ENCODE measurements around the gene YTHDF1.

The YTHDF1 gene

GRCh38 chr20:63176034-63176426 is 39.9 kb downstream of the YTHDF1 start:
- H4K20me1 ChIP-seq (ENCODE audit: insufficient read depth, low read length), result no peaks in the 10 kb centered on the region
- H3K27me3 ChIP-seq (ENCODE audit: insufficient read depth, low read length), result 0 out of 2 replicates have a peak, but pooled peaks cover 7% of the 10 kb centered on the region
- H3K9ac ChIP-seq (ENCODE audit: low read length), result no peak overlapping the region
- H3K4me1 ChIP-seq (ENCODE audit: insufficient read depth, low read length, severe bottlenecking), result no peaks in the 10 kb centered on the region
- H3K9me2 ChIP-seq (ENCODE audit: low read depth, low read length), result no peaks in the 10 kb centered on the region
- no peak overlapping the region for H3K4me2 ChIP-seq (ENCODE audit: low read length)
- H3F3A ChIP-seq (ENCODE audit: insufficient read depth, low read length), result no peaks in the 10 kb centered on the region
- H3K27ac ChIP-seq (ENCODE audit: low read depth, low read length, poor library complexity, severe bottlenecking), result no peak overlapping the region
- H3K79me2 ChIP-seq (ENCODE audit: insufficient read depth, low read length), result no peaks in the 10 kb centered on the region
- no peaks in the 10 kb centered on the region for H3K36me3 ChIP-seq (ENCODE audit: insufficient read depth, low read length)
- no peak overlapping the region for H3K4me3 ChIP-seq (ENCODE audit: low read depth, low read length, poor library complexity, severe bottlenecking)
- no peak overlapping the region for H2AFZ ChIP-seq (ENCODE audit: low read length)
- no peak for TF ChIP-seq EZH2 (IDR thresholded peaks at IDR 0.05; ENCODE audit: borderline replicate concordance, low read length)
- no peak for TF ChIP-seq CTCF (IDR thresholded peaks at IDR 0.05; ENCODE audit: low read length)
- H3K9me3 ChIP-seq (ENCODE audit: low read length), result no peaks in the 10 kb centered on the region

GRCh38 chr20:63175038-63175895 is 40.7 kb downstream of the YTHDF1 start:
- Histone ChIP-seq H3K9ac (ENCODE audit: low read length) (no peak overlapping the region), H4K20me1 (ENCODE audit: insufficient read depth, low read length) (no peaks in the 10 kb centered on the region), H3K9me2 (ENCODE audit: low read depth, low read length) (no peaks in the 10 kb centered on the region), H3K4me1 (ENCODE audit: insufficient read depth, low read length, severe bottlenecking) (no peaks in the 10 kb centered on the region), H3F3A (ENCODE audit: insufficient read depth, low read length) (no peaks in the 10 kb centered on the region), H3K79me2 (ENCODE audit: insufficient read depth, low read length) (no peaks in the 10 kb centered on the region), H3K27me3 (ENCODE audit: insufficient read depth, low read length) (0 out of 2 replicates have a peak, but pooled peaks cover 7% of the 10 kb centered on the region), H3K9me3 (ENCODE audit: low read length) (no peaks in the 10 kb centered on the region), H3K36me3 (ENCODE audit: insufficient read depth, low read length) (no peaks in the 10 kb centered on the region), H3K27ac (ENCODE audit: low read depth, low read length, poor library complexity, severe bottlenecking) (no peak overlapping the region), H3K4me2 (ENCODE audit: low read length) (no peak overlapping the region), H2AFZ (ENCODE audit: low read length) (no peak overlapping the region), H3K4me3 (ENCODE audit: low read depth, low read length, poor library complexity, severe bottlenecking) (no peak overlapping the region)
- TF ChIP-seq EZH2 (IDR thresholded peaks at IDR 0.05; ENCODE audit: borderline replicate concordance, low read length) (no peak), CTCF (IDR thresholded peaks at IDR 0.05; ENCODE audit: low read length) (no peak)

- Histone ChIP-seq H3K9me2 (ENCODE audit: low read depth, low read length) (no peaks in the 10 kb centered on the region), H3F3A (ENCODE audit: insufficient read depth, low read length) (no peaks in the 10 kb centered on the region), H3K4me3 (ENCODE audit: low read depth, low read length, poor library complexity, severe bottlenecking) (no peak overlapping the region), H3K9ac (ENCODE audit: low read length) (no peak overlapping the region), H2AFZ (ENCODE audit: low read length) (no peak overlapping the region), H3K4me1 (ENCODE audit: insufficient read depth, low read length, severe bottlenecking) (no peaks in the 10 kb centered on the region), H4K20me1 (ENCODE audit: insufficient read depth, low read length) (no peaks in the 10 kb centered on the region), H3K36me3 (ENCODE audit: insufficient read depth, low read length) (no peaks in the 10 kb centered on the region), H3K9me3 (ENCODE audit: low read length) (no peaks in the 10 kb centered on the region), H3K27ac (ENCODE audit: low read depth, low read length, poor library complexity, severe bottlenecking) (no peak overlapping the region), H3K4me2 (ENCODE audit: low read length) (no peak overlapping the region), H3K27me3 (ENCODE audit: insufficient read depth, low read length) (0 out of 2 replicates have a peak, but pooled peaks cover 7% of the 10 kb centered on the region), H3K79me2 (ENCODE audit: insufficient read depth, low read length) (no peaks in the 10 kb centered on the region)
- TF ChIP-seq EZH2 (IDR thresholded peaks at IDR 0.05; ENCODE audit: borderline replicate concordance, low read length) (no peak), CTCF (IDR thresholded peaks at IDR 0.05; ENCODE audit: low read length) (no peak)
These were observed 41.5 kb downstream of the YTHDF1 start for GRCh38 chr20:63174309-63175037.
